Measurements from ENCODE around the gene TIGIT.

Gene TIGIT

GRCh38 chr3:114328345-114328744 lies 34.5 kb downstream of the TIGIT start:
- Mint-ChIP-seq H3K36me3 (ENCODE audit: low read depth) (no peaks in the 10 kb centered on the region), H3K4me1 (no peaks in the 10 kb centered on the region), H3K4me3 (no peak overlapping the region), H3K27me3 (ENCODE audit: low read depth, poor library complexity) (peaks cover 4% of the 10 kb centered on the region), H3K27ac (no peak overlapping the region), H3K9me3 (peaks cover 8% of the 10 kb centered on the region)
- TF ChIP-seq CTCF (IDR thresholded peaks at IDR 0.05), result no peak
- no peak for DNase-seq

- no peak overlapping the region for H3K27ac Mint-ChIP-seq
- H3K9me3 Mint-ChIP-seq, result peaks cover 8% of the 10 kb centered on the region
- H3K27me3 Mint-ChIP-seq (ENCODE audit: low read depth, poor library complexity), result peaks cover 4% of the 10 kb centered on the region
These were observed 36.0 kb downstream of the TIGIT start for GRCh38 chr3:114329823-114330222.

DNA sequence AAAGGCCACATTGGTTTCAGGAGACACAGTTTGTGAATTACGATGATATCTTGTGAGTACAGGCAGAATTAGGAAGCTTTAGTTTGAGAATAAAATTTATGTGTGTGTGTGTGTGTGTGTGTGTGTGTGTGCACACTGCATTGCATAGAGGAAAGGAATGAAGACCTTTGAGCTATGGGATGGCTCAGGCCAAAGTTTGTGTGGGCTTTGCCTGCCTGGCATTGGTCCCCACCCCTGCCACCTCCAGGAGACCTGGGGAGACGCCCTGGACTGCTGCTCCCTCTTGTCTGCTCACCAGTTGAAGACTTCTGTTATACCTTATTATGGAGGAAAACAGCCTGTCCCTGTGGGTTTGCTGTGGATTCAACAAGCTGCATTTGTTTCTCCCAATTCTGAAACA lies 37.2 kb downstream of the TIGIT start:
- Mint-ChIP-seq H3K36me3 (ENCODE audit: low read depth) (no peaks in the 10 kb centered on the region), H3K27me3 (ENCODE audit: low read depth, poor library complexity) (peaks cover 7% of the 10 kb centered on the region), H3K9me3 (peaks cover 8% of the 10 kb centered on the region), H3K4me1 (no peaks in the 10 kb centered on the region), H3K4me3 (no peak overlapping the region), H3K27ac (no peak overlapping the region)
- no peak for DNase-seq
- TF ChIP-seq CTCF (IDR thresholded peaks at IDR 0.05), result no peak

More at GRCh38 chr3:114329823-114330222, 36.0 kb downstream of the TIGIT start:
- DNase-seq, result no peak
- Mint-ChIP-seq H3K4me3 (no peak overlapping the region), H3K36me3 (ENCODE audit: low read depth) (no peaks in the 10 kb centered on the region), H3K4me1 (no peaks in the 10 kb centered on the region)
- no peak for TF ChIP-seq CTCF (IDR thresholded peaks at IDR 0.05)

DNA sequence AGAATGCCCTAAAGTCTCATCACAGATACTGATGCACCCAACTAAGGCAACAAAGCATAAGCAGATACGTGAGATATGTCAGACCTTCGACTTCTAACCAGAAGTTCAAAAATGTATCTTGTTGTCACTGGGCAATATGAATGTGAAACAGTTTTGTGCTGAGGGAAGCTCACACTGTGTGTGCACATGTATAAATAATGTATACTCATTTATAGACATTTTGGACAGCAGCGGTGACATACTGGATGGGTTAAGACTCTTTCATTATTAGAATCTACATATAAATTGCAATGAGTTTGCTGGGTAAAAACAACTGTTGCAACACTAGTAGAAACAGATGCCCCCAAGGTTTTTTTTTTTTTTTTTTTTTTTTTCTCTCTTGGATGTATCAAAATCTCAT lies 37.9 kb downstream of the TIGIT start:
- no peaks in the 10 kb centered on the region for H3K36me3 Mint-ChIP-seq (ENCODE audit: low read depth)
- H3K9me3 Mint-ChIP-seq, result peaks cover 8% of the 10 kb centered on the region
- TF ChIP-seq CTCF (IDR thresholded peaks at IDR 0.05), result no peak
- H3K27ac Mint-ChIP-seq, result no peak overlapping the region
- no peak for DNase-seq
- H3K27me3 Mint-ChIP-seq (ENCODE audit: low read depth, poor library complexity), result peaks cover 7% of the 10 kb centered on the region
- no peaks in the 10 kb centered on the region for H3K4me1 Mint-ChIP-seq
- no peak overlapping the region for H3K4me3 Mint-ChIP-seq

DNA sequence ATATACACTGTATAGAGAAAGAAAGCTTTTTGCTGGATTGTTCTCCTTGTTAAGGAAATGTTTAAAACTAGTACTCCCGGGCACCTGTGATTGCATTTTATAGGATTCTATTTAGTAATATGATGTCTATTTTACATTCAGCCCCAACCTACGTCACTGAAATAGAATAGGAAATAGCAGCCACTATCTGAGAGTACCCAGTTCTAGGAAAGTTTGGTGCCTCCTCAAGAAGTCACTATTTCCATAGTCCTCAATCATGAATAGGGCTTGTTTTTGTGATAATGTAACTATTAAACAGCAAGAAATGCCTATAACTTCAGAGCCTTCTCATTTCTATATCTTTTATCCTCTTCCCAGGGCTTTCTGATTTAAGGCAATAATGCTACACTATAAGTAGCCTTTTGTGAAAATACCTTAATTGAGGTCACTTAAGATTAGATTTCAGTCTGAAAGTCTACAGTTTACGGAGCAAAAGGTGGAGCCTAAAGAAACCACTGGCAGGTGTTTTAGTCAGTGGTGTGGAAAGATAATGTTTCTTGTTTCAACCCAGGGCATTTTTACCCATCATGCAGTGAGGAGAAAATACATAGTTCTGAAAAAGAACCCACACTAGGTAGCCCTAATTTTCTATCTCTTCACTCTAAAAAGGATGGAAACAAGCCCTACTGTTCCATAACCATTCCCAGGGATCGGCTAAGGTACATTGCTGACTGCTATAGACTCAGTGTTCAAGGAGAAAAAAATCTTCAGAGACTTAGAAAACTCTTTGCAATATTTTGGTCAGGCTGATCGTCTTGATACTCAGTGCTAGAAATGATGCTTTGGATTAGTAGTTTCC lies 38.7 kb downstream of the TIGIT start:
- no peak for DNase-seq
- Mint-ChIP-seq H3K4me1 (no peaks in the 10 kb centered on the region), H3K9me3 (peaks cover 8% of the 10 kb centered on the region), H3K27ac (no peak overlapping the region), H3K27me3 (ENCODE audit: low read depth, poor library complexity) (peaks cover 7% of the 10 kb centered on the region), H3K4me3 (no peak overlapping the region), H3K36me3 (ENCODE audit: low read depth) (no peaks in the 10 kb centered on the region)
- TF ChIP-seq CTCF (IDR thresholded peaks at IDR 0.05), result no peak

All from nephron progenitor cell (in vitro differentiated cells).